Vagina (tissue), 2 donors: Measurements from ENCODE around the gene PUS1. TPM values are rescaled to one million over a fixed set of nuclear protein-coding genes. Genes with fewer than 3 reads are reported as not detected.

Source experiments
- DNase-seq, 2 donors: peaks; one replicate each; pipeline ENCODE4 v3.0.0-alpha.2; 2017; ENCODE audit errors: extremely low spot score in 2 of 2
- H3K27ac ChIP-seq: fragments of 200-600 bp; sonication (generic); one replicate; pipeline ENCODE4 v1.5.1; 2019
- H3K27me3 ChIP-seq: fragments of 200-600 bp; sonication (generic); one replicate; pipeline ENCODE4 v1.5.1; 2019
- H3K36me3 ChIP-seq, 2 donors: fragments of 200-600 bp; sonication (generic); one replicate each; pipeline ENCODE4 v1.5.1; 2017 to 2019
- H3K4me1 ChIP-seq: fragments of 200-600 bp; sonication (generic); one replicate; pipeline ENCODE4 v1.5.1; 2019
- H3K4me3 ChIP-seq, 2 donors: fragments of 200-600 bp; sonication (generic); 1 replicate in 1 of 2; 2 replicates in 1 of 2; pipeline ENCODE4 v1.5.1; 2016 to 2019
- H3K9me3 ChIP-seq: fragments of 200-600 bp; sonication (generic); one replicate; pipeline ENCODE4 v1.5.1; 2019
- POLR2A ChIP-seq, 2 donors: fragments of 450-650 bp; IDR thresholded peaks; one replicate each; pipeline ENCODE4 v1.6.1; 2017; ENCODE audit warnings: antibody characterized with exemption in 2 of 2, mild to moderate bottlenecking in 2 of 2, moderate library complexity in 2 of 2
- POLR2AphosphoS5 ChIP-seq, 2 donors: sonication (generic); formaldehyde crosslinking; IDR thresholded peaks; one replicate each; pipeline ENCODE4 v1.9.0; 2017; ENCODE audit warnings: antibody characterized with exemption in 2 of 2, mild to moderate bottlenecking in 2 of 2, low read depth in 1 of 2; ENCODE audit not compliant: insufficient read depth in 1 of 2
- intact Hi-C: fragments of 100-400 bp; cut with DNase I; formaldehyde crosslinking; loops from one replicate; pipeline ENCODE4 v1.15.1; 2023
- total RNA-seq: library from RNA; depleted of rRNA; stranded (reverse); fragments of >200 nt; gene quantifications from one replicate; pipeline ENCODE4 v1.2.3, GENCODE V29; 2016
- TF ChIP-seq, protein P1 (sequence below), 3 experiments: fragments of 450-650 bp in 2 of 3; fragments of 200-600 bp in 1 of 3; sonication (generic) in 1 of 3; IDR thresholded peaks; one replicate each; pipeline ENCODE4 v1.5.1; 2017 to 2019; ENCODE audit warnings: antibody characterized with exemption in 3 of 3, mild to moderate bottlenecking in 2 of 3, moderate library complexity in 2 of 3

Gene PUS1
- total RNA-seq, 1 donor from 2014 or later: 37.6 TPM

DNA sequence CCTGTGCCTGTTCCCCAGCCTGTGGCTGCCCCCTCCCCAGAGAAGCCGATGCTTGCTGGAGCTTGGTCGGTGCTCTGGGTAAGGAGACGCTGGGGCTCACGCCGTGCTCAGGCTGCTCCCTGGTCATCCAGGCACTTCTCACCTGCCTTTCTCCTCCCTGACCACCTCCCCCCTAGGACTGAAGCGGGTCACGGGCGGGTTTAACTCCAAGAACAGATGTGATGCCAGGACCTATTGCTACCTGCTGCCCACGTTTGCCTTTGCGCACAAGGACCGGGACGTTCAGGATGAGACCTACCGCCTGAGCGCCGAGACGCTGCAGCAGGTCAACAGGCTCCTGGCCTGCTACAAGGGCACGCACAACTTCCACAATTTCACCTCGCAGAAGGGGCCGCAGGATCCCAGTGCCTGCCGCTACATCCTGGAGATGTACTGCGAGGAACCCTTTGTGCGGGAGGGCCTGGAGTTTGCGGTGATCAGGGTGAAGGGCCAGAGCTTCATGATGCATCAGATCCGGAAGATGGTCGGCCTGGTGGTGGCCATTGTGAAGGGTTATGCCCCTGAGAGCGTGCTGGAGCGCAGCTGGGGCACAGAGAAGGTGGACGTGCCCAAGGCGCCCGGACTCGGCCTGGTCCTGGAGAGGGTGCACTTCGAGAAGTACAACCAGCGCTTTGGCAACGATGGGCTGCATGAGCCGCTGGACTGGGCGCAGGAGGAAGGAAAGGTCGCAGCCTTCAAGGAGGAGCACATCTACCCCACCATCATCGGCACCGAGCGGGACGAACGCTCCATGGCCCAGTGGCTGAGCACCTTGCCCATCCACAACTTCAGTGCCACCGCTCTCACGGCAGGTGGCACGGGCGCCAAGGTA lies 12.3 kb downstream of the PUS1 start:
- no peak for DNase-seq
- intact Hi-C loops: no loop called here
- TF ChIP-seq, protein P1, sequence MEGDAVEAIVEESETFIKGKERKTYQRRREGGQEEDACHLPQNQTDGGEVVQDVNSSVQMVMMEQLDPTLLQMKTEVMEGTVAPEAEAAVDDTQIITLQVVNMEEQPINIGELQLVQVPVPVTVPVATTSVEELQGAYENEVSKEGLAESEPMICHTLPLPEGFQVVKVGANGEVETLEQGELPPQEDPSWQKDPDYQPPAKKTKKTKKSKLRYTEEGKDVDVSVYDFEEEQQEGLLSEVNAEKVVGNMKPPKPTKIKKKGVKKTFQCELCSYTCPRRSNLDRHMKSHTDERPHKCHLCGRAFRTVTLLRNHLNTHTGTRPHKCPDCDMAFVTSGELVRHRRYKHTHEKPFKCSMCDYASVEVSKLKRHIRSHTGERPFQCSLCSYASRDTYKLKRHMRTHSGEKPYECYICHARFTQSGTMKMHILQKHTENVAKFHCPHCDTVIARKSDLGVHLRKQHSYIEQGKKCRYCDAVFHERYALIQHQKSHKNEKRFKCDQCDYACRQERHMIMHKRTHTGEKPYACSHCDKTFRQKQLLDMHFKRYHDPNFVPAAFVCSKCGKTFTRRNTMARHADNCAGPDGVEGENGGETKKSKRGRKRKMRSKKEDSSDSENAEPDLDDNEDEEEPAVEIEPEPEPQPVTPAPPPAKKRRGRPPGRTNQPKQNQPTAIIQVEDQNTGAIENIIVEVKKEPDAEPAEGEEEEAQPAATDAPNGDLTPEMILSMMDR (IDR thresholded peaks at IDR 0.05): no peak
- TF ChIP-seq POLR2A (IDR thresholded peaks at IDR 0.05) (no peak), POLR2AphosphoS5 (IDR thresholded peaks at IDR 0.05; ENCODE audit: insufficient read depth in 1 of 2, low read depth in 1 of 2) (no peak)

GRCh38 chr12:131941987-131942341 lies 12.9 kb downstream of the PUS1 start:
- TF ChIP-seq POLR2AphosphoS5 (IDR thresholded peaks at IDR 0.05; ENCODE audit: insufficient read depth in 1 of 2, low read depth in 1 of 2): no peak
- TF ChIP-seq, protein P1 (IDR thresholded peaks at IDR 0.05): no peak
- TF ChIP-seq POLR2A (IDR thresholded peaks at IDR 0.05): no peak
- Histone ChIP-seq H3K9me3 (no peaks in the 10 kb centered on the region), H3K4me3 (no peak overlapping the region), H3K27ac (no peak overlapping the region), H3K4me1 (no peaks in the 10 kb centered on the region), H3K36me3 (peaks cover 0 to 20% of the 10 kb centered on the region in 2 donors), H3K27me3 (no peaks in the 10 kb centered on the region)
- intact Hi-C loops: no loop called here
- DNase-seq: no peak

More for the DNA sequence above, 12.3 kb downstream of the PUS1 start:
- H3K4me3 ChIP-seq: no peak overlapping the region
- no peaks in the 10 kb centered on the region for H3K27me3 ChIP-seq
- no peak overlapping the region for H3K27ac ChIP-seq
- peaks cover 0 to 20% of the 10 kb centered on the region in 2 donors for H3K36me3 ChIP-seq
- no peaks in the 10 kb centered on the region for H3K9me3 ChIP-seq
- no peaks in the 10 kb centered on the region for H3K4me1 ChIP-seq

DNA sequence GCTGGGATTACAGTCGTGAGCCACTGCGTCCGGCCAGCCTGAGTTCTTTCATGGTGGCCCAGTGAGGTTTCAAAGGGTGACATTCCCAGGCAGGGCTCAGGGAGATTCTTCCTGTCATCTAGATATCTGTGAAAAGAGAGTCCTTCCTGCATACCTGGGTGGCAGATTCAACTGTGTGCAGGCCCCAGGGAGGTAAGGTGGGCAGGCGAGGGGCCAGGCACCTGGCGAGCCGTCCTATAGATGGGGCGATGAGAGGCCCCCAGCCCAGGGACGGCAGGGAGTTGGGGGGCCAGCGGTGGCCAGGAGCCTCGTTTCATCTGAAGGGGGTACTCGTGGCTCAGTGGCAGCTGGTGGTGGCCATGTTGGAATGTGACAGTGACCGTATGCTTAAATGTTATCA lies 13.6 kb downstream of the PUS1 start:
- Histone ChIP-seq H3K27me3 (no peaks in the 10 kb centered on the region), H3K4me3 (no peak overlapping the region), H3K36me3 (peaks cover 0 to 20% of the 10 kb centered on the region in 2 donors), H3K9me3 (no peaks in the 10 kb centered on the region), H3K27ac (no peak overlapping the region), H3K4me1 (no peaks in the 10 kb centered on the region)
- DNase-seq: no peak
- intact Hi-C loops: no loop called here
- TF ChIP-seq POLR2A (IDR thresholded peaks at IDR 0.05): no peak
- TF ChIP-seq, protein P1 (IDR thresholded peaks at IDR 0.05): no peak
- TF ChIP-seq POLR2AphosphoS5 (IDR thresholded peaks at IDR 0.05; ENCODE audit: insufficient read depth in 1 of 2, low read depth in 1 of 2): no peak

GRCh38 chr12:131943389-131943788 lies 14.3 kb downstream of the PUS1 start:
- Histone ChIP-seq H3K27ac (no peak overlapping the region), H3K4me1 (peaks cover 4% of the 10 kb centered on the region), H3K9me3 (no peaks in the 10 kb centered on the region), H3K27me3 (no peaks in the 10 kb centered on the region), H3K4me3 (no peak overlapping the region), H3K36me3 (peaks cover 0 to 20% of the 10 kb centered on the region in 2 donors)
- no peak for DNase-seq
- intact Hi-C loops: no loop called here
- TF ChIP-seq POLR2A (IDR thresholded peaks at IDR 0.05): no peak
- TF ChIP-seq POLR2AphosphoS5 (IDR thresholded peaks at IDR 0.05; ENCODE audit: insufficient read depth in 1 of 2, low read depth in 1 of 2): no peak
- TF ChIP-seq, protein P1 (IDR thresholded peaks at IDR 0.05): no peak

- H3K27ac ChIP-seq: no peak overlapping the region
- DNase-seq: no peak
- H3K4me1 ChIP-seq: peaks cover 6% of the 10 kb centered on the region
- TF ChIP-seq POLR2A (IDR thresholded peaks at IDR 0.05) (no peak), POLR2AphosphoS5 (IDR thresholded peaks at IDR 0.05; ENCODE audit: insufficient read depth in 1 of 2, low read depth in 1 of 2) (no peak)
- TF ChIP-seq, protein P1 (IDR thresholded peaks at IDR 0.05): no peak
- H3K4me3 ChIP-seq: no peak overlapping the region
- no peaks in the 10 kb centered on the region for H3K9me3 ChIP-seq
- H3K36me3 ChIP-seq: peaks cover 0 to 20% of the 10 kb centered on the region in 2 donors
- H3K27me3 ChIP-seq: no peaks in the 10 kb centered on the region
- intact Hi-C loops: no loop called here
Observed at GRCh38 chr12:131943876-131944275, 14.8 kb downstream of the PUS1 start.
